CD4-positive, alpha-beta T cell (primary cell): Measurements from ENCODE around the gene KLC3. TPM values are rescaled to one million over a fixed set of nuclear protein-coding genes. Genes with fewer than 3 reads are reported as not detected.

ENCODE experiments used
- ATAC-seq: fragments of 200-7000 bp; cut with Tn5 transposase; one replicate; pipeline ENCODE4 v1.10.0; 2022; ENCODE audit warnings: mild to moderate bottlenecking; ENCODE audit not compliant: poor library complexity
- CTCF ChIA-PET: fragments of 350-600 bp; sonication (Branson Sonifier 250); formaldehyde crosslinking; loops from one replicate; lab custom pipeline; 2021; ENCODE audit warnings: antibody characterized with exemption, inconsistent platforms; lab: Charles Lee
- POLR2A ChIA-PET: fragments of 350-600 bp; sonication (Branson Sonifier 250); formaldehyde crosslinking; loops from one replicate; lab custom pipeline; 2021; ENCODE audit warnings: antibody characterized with exemption, inconsistent platforms; lab: Charles Lee
- DNase-seq, 14 experiments: peaks; one replicate each; pipeline ENCODE4 v3.0.0-alpha.2; 2013 to 2020; ENCODE audit warnings: mixed read lengths in 2 of 14
- H3K27ac ChIP-seq, 2 donors: one replicate each; pipeline versions ENCODE4 v1.5.1 to v1.7.0; 2013; ENCODE audit warnings: low read length in 2 of 2, low read depth in 1 of 2, mild to moderate bottlenecking in 1 of 2
- H3K27me3 ChIP-seq, 2 experiments: 1 replicate in 1 of 2; 2 replicates in 1 of 2; pipeline versions ENCODE4 v1.6.1 to v1.7.0; 2013; ENCODE audit warnings: low read length in 2 of 2, control low read depth in 1 of 2, mild to moderate bottlenecking in 1 of 2, moderate library complexity in 1 of 2; ENCODE audit not compliant: insufficient read depth in 2 of 2, control insufficient read depth in 1 of 2
- H3K36me3 ChIP-seq: one replicate; pipeline ENCODE4 v1.6.1; 2013; ENCODE audit warnings: low read length, control low read depth; ENCODE audit not compliant: insufficient read depth
- H3K4me1 ChIP-seq: one replicate; pipeline ENCODE4 v1.6.1; 2013; ENCODE audit warnings: low read length, control low read depth; ENCODE audit not compliant: insufficient read depth
- H3K4me3 ChIP-seq: one replicate; pipeline ENCODE4 v1.5.1; 2013; ENCODE audit warnings: mild to moderate bottlenecking, low read length, moderate library complexity
- H3K9me3 ChIP-seq, 2 experiments: 1 replicate in 1 of 2; 2 replicates in 1 of 2; pipeline versions ENCODE4 v1.6.1 to v1.7.0; 2013; ENCODE audit warnings: low read length in 2 of 2, mild to moderate bottlenecking in 2 of 2, control low read depth in 1 of 2, moderate library complexity in 1 of 2; ENCODE audit not compliant: control insufficient read depth in 1 of 2, insufficient read depth in 1 of 2
- H3K27ac Mint-ChIP-seq: one replicate; pipeline ENCODE4 v1.8.0; 2020; ENCODE audit warnings: mixed read lengths
- H3K27me3 Mint-ChIP-seq: one replicate; pipeline ENCODE4 v1.8.0; 2021; ENCODE audit warnings: mixed read lengths
- H3K36me3 Mint-ChIP-seq: one replicate; pipeline ENCODE4 v1.8.0; 2021; ENCODE audit warnings: low read depth, mixed read lengths
- H3K4me1 Mint-ChIP-seq: one replicate; pipeline ENCODE4 v1.8.0; 2021; ENCODE audit warnings: low read depth, mixed read lengths
- H3K4me3 Mint-ChIP-seq: one replicate; pipeline ENCODE4 v1.8.0; 2020; ENCODE audit warnings: mild to moderate bottlenecking, mixed read lengths
- H3K9me3 Mint-ChIP-seq: one replicate; pipeline ENCODE4 v1.8.0; 2020; ENCODE audit warnings: mixed read lengths
- intact Hi-C, 2 experiments: fragments of 100-400 bp; cut with DNase I in 1 of 2; cut with micrococcal nuclease in 1 of 2; formaldehyde crosslinking; loops; one replicate each; pipeline versions ENCODE4 v1.15.1 to v1.9.0; 2023 to 2025; cut with DNase I, micrococcal nuclease
- total RNA-seq, 174 experiments: library from RNA in 2 of 174; stranded (reverse) in 2 of 174; gene quantifications; one replicate each; pipeline ENCODE4 v1.2.3 and lab custom pipeline; 2021 to 2026
- TF ChIP-seq, protein P1 (sequence below): fragments of 200-600 bp; IDR thresholded peaks from one replicate; pipeline ENCODE4 v1.8.0; 2022; ENCODE audit warnings: antibody characterized with exemption, mild to moderate bottlenecking

Gene KLC3
- total RNA-seq, 2 experiments from 2014 or later = not detected

DNA sequence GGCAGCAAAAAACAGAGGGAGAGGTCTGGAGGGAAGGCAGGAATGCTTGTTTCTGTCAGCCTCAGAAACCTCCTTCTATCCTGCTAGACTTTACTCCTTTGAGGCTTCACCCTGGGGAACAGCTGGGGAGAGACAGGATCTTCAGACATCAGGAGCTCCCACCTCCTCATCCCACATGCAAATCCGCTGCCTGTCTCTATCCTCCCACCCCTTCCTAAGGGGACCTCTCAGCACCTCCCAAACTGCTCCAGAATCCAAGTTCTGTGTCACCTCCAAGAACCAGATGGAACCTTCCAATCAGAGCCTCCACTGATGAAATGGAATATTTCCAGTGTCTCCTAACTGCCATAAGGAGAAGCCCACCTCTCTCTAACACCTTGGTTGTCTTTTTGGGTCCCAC is 39.6 kb downstream of the KLC3 start:
- H3K4me1 Mint-ChIP-seq = no peaks in the 10 kb centered on the region
- ATAC-seq = no peak

DNA sequence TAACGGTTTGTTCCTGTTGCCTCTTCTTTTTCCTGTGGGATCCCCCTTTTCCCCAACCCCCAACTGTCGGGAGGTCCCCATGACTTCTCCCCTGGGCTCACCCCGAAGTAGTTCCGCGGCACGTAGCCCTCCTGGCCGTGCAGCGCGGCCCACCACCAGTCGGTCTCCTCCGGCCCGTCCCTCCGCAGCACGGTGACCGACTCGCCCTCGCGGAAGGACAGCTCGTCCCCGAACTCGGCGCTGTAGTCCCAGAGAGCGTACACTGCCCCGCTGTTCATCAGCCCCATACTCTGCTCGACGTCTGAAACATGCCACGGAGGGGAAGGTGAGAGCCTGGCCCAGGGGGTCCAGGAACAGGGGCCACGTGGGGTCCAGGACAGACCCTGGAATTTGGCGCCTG is 41.9 kb downstream of the KLC3 start:
- DNase-seq (no peak), ATAC-seq (no peak)
- ChIA-PET CTCF (no interaction called here), POLR2A (no interaction called here)
- no peaks in the 10 kb centered on the region for H3K36me3 Mint-ChIP-seq
- no peak overlapping the region for H3K4me3 ChIP-seq
- no peaks in the 10 kb centered on the region for H3K36me3 ChIP-seq
- H3K9me3 ChIP-seq = peaks cover 0 to 10% of the 10 kb centered on the region in 2 experiments
- no peak overlapping the region for H3K4me3 Mint-ChIP-seq
- no peaks in the 10 kb centered on the region for H3K9me3 Mint-ChIP-seq
- intact Hi-C loops = no loop called here
- H3K4me1 ChIP-seq = peaks cover 12% of the 10 kb centered on the region
- no peak overlapping the region for H3K27ac ChIP-seq
- H3K27me3 Mint-ChIP-seq = peaks cover 29% of the 10 kb centered on the region
- H3K27me3 ChIP-seq = peaks cover 15 to 27% of the 10 kb centered on the region in 2 experiments
- TF ChIP-seq, protein P1, sequence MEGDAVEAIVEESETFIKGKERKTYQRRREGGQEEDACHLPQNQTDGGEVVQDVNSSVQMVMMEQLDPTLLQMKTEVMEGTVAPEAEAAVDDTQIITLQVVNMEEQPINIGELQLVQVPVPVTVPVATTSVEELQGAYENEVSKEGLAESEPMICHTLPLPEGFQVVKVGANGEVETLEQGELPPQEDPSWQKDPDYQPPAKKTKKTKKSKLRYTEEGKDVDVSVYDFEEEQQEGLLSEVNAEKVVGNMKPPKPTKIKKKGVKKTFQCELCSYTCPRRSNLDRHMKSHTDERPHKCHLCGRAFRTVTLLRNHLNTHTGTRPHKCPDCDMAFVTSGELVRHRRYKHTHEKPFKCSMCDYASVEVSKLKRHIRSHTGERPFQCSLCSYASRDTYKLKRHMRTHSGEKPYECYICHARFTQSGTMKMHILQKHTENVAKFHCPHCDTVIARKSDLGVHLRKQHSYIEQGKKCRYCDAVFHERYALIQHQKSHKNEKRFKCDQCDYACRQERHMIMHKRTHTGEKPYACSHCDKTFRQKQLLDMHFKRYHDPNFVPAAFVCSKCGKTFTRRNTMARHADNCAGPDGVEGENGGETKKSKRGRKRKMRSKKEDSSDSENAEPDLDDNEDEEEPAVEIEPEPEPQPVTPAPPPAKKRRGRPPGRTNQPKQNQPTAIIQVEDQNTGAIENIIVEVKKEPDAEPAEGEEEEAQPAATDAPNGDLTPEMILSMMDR = no peak
- H3K27ac Mint-ChIP-seq = no peak overlapping the region
- H3K4me1 Mint-ChIP-seq = no peaks in the 10 kb centered on the region

More for the DNA sequence above, 39.6 kb downstream of the KLC3 start:
- H3K27ac ChIP-seq = no peak overlapping the region
- ChIA-PET POLR2A (no interaction called here), CTCF (no interaction called here)
- intact Hi-C loops = no loop called here
- peaks cover 5% of the 10 kb centered on the region in 2 experiments for H3K27me3 ChIP-seq
- H3K4me3 ChIP-seq = no peak overlapping the region
- Mint-ChIP-seq H3K27ac (no peak overlapping the region), H3K9me3 (no peaks in the 10 kb centered on the region), H3K36me3 (no peaks in the 10 kb centered on the region), H3K27me3 (peaks cover 10% of the 10 kb centered on the region), H3K4me3 (no peak overlapping the region)
- peaks cover 0 to under 1% of the 10 kb centered on the region in 2 experiments for H3K9me3 ChIP-seq
- H3K36me3 ChIP-seq = no peaks in the 10 kb centered on the region
- H3K4me1 ChIP-seq = peaks cover 3% of the 10 kb centered on the region
- TF ChIP-seq, protein P1 = no peak
- DNase-seq = no peak

DNA sequence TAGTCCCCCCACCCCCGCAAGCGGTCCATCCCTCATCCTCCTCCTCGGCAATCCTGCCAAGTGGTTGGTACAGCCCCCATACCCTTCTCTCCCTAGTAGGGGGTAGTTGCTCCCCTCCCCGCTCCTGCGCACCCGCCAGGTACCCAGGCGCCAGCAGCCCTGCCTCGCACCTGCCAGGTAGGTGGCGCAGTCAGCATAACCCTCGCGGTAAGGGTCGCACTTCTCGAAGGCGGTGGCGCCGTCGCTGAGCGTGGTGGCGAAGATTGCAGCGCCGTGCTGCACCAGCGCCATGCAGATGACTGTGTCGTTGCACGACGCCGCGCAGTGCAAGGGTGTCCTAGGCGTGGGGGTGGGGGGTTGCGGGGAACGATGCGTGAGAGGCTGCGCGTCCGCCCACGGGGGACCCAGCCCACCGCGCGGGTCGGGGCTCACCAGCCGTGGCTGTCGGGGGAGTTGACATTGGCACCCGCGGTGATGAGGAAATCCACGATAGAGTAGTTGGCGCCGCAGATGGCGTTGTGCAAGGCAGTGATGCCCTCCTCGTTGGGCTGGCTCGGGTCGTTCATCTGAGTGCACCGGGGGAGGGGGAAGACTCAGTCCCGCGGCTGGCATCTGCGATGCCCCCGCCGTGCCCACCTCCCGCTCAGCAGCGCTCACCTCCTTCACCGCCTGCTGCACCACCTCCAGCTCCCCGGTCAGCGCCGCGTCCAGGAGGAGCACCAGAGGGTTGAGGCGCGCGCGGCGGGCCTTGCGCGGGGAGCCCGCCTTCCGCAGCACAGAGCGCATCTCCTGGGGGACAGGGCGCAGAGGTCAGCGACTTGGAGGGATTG is 45.1 kb downstream of the KLC3 start:
- Histone ChIP-seq H3K4me1 (peaks cover 12% of the 10 kb centered on the region), H3K27ac (no peak overlapping the region), H3K27me3 (peaks cover 17 to 28% of the 10 kb centered on the region in 2 experiments), H3K36me3 (no peaks in the 10 kb centered on the region), H3K9me3 (peaks cover 0 to 10% of the 10 kb centered on the region in 2 experiments), H3K4me3 (no peak overlapping the region)
- H3K4me3 Mint-ChIP-seq = no peak overlapping the region
- peak in 2 of 14 experiments; percentile 25 to 42 for DNase-seq
- intact Hi-C loops = no loop called here
- POLR2A ChIA-PET = no interaction called here
- H3K27ac Mint-ChIP-seq = no peak overlapping the region
- peaks cover 39% of the 10 kb centered on the region for H3K27me3 Mint-ChIP-seq
- no peaks in the 10 kb centered on the region for H3K4me1 Mint-ChIP-seq
- H3K9me3 Mint-ChIP-seq = no peaks in the 10 kb centered on the region
- ATAC-seq = peak; percentile 32
- TF ChIP-seq, protein P1 = no peak
- no peaks in the 10 kb centered on the region for H3K36me3 Mint-ChIP-seq
- CTCF ChIA-PET = no interaction called here
